Measurements from ENCODE around the gene RAPGEF4. TPM values are rescaled to one million over a fixed set of nuclear protein-coding genes. Genes with fewer than 3 reads are reported as not detected.

RAPGEF4 gene
- total RNA-seq, 1 experiment from 2014 or later, result 2.2 TPM

DNA sequence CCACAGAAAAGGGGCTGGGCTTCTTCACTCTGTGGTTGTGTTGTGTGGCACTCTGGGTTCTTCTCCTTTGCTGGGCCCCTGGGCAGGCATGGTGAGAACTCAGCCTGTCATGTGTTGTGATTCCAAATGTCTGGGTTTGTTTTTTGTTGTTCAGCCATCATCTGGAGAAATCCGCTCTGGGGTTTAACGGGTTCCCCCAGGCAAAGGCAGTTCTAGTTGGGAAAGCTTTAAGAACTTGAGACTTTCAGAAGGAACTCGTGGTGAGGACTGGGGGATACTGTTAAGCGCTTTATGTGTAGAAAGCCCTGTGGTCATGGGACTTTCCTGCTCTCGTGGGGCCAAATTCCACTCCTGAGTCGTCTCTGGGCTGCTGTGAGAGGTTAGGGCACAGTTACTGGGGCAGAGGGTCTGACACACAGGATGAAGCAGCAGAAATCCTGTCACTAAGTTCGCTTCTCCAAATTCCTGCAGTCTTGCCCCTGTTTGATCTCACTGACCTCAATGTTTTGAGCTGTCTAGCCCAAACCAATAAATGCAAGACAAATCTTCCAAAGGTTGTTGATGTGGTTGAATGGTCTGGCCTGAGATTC lies 87.7 kb downstream of the RAPGEF4 start:
- CTCF ChIA-PET, result interaction anchor here (1.4 kb wide), 1 partner anchor 10 kb away, joined by 4 read pairs; no protein-coding TSS in a partner anchor

DNA sequence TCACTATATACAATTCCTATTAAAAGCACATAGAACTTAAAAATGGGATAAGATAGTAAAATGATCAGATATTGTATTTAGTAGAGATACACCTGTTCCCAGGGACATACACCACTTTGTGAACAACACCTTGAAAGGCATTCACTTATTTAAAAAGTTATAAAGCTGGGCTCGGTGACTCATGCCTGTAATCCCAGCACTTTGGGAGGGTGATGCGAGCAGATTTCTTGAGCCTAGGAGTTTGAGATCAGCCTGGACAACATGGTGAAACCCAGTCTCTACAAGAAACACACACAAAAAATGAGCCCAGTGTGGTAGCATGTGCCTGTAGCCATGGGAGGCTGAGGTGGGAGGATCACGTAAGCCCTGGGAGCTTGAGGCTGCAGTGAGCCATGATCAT lies 90.9 kb downstream of the RAPGEF4 start:
- Mint-ChIP-seq H3K4me1 (no peaks in the 10 kb centered on the region), H3K4me3 (no peak overlapping the region), H3K27ac (no peak overlapping the region), H3K36me3 (no peaks in the 10 kb centered on the region), H3K9me3 (no peaks in the 10 kb centered on the region), H3K27me3 (ENCODE audit: low read depth) (no peaks in the 10 kb centered on the region; the same call in 1 of the 2 replicates)
- TF ChIP-seq SP1 (CRISPR knock-in tag; conservative IDR thresholded peaks at IDR 0.05) (no peak), ZNF416 (CRISPR knock-in tag; IDR thresholded peaks at IDR 0.05) (no peak)
- no peak for DNase-seq (ENCODE audit: low spot score)
- ChIA-PET CTCF (no interaction called here), POLR2A (no interaction called here)
- ATAC-seq, result no peak

More for the DNA sequence above, 87.7 kb downstream of the RAPGEF4 start:
- POLR2A ChIA-PET, result no interaction called here
- DNase-seq (ENCODE audit: low spot score), result no peak
- H3K9me3 Mint-ChIP-seq, result no peaks in the 10 kb centered on the region
- H3K27ac Mint-ChIP-seq, result no peak overlapping the region
- H3K4me1 Mint-ChIP-seq, result no peaks in the 10 kb centered on the region
- H3K27me3 Mint-ChIP-seq (ENCODE audit: low read depth), result no peaks in the 10 kb centered on the region; the same call in 1 of the 2 replicates
- H3K36me3 Mint-ChIP-seq, result no peaks in the 10 kb centered on the region
- no peak for TF ChIP-seq ZNF396 (CRISPR knock-in tag; IDR thresholded peaks at IDR 0.05; ENCODE audit: borderline replicate concordance)
- TF ChIP-seq TEAD1 (CRISPR knock-in tag; IDR thresholded peaks at IDR 0.05), result no peak
- TF ChIP-seq ZBTB21 (CRISPR knock-in tag; IDR thresholded peaks at IDR 0.05; ENCODE audit: borderline replicate concordance), result no peak
- TF ChIP-seq, protein P1, sequence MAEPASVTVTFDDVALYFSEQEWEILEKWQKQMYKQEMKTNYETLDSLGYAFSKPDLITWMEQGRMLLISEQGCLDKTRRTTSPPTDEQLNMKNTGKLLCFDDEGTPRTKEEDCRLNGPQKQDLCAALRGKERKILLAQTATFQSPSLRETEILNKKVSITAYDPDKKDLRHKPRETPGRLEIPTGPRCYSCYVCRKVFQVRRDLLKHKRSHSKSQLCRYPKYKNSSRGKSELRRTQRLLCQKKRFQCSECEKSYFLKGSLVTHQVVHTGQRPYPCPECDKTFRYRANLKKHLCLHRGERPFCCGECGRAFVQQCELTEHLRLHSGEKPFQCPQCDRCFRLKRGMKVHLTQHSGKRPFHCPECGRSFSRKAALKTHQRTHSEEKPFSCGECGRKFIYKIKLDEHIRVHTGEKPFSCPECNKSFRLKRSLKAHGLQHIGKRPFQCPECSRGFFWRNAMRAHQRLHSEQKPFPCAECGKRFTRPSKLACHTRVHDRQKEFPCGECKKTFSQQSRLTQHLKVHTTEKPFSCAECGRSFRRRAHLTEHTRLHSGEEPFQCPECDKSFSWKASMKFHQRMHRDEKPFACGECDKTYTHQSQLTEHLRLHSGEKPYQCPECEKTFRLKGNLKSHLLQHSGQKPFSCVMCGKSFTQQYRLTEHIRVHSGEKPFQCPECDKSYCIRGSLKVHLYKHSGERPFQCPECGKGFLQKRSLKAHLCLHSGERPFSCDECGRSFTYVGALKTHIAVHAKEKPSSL (CRISPR knock-in tag; conservative IDR thresholded peaks at IDR 0.05), result no peak
- TF ChIP-seq KAT7 (CRISPR knock-in tag; IDR thresholded peaks at IDR 0.05; ENCODE audit: borderline replicate concordance), result no peak
- TF ChIP-seq CREM (CRISPR knock-in tag; IDR thresholded peaks at IDR 0.05), result no peak
- TF ChIP-seq, protein P2, sequence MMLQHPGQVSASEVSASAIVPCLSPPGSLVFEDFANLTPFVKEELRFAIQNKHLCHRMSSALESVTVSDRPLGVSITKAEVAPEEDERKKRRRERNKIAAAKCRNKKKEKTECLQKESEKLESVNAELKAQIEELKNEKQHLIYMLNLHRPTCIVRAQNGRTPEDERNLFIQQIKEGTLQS (CRISPR knock-in tag; conservative IDR thresholded peaks at IDR 0.05), result no peak
- TF ChIP-seq, protein P3, sequence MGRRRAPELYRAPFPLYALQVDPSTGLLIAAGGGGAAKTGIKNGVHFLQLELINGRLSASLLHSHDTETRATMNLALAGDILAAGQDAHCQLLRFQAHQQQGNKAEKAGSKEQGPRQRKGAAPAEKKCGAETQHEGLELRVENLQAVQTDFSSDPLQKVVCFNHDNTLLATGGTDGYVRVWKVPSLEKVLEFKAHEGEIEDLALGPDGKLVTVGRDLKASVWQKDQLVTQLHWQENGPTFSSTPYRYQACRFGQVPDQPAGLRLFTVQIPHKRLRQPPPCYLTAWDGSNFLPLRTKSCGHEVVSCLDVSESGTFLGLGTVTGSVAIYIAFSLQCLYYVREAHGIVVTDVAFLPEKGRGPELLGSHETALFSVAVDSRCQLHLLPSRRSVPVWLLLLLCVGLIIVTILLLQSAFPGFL (CRISPR knock-in tag; IDR thresholded peaks at IDR 0.05; ENCODE audit: borderline replicate concordance), result no peak
- no peak for TF ChIP-seq ZNF671 (CRISPR knock-in tag; IDR thresholded peaks at IDR 0.05)
- no peak for TF ChIP-seq NR2C2 (CRISPR knock-in tag; IDR thresholded peaks at IDR 0.05)
- TF ChIP-seq RORB (CRISPR knock-in tag; IDR thresholded peaks at IDR 0.05), result no peak
- no peak for TF ChIP-seq FOXP1 (CRISPR knock-in tag; IDR thresholded peaks at IDR 0.05; ENCODE audit: borderline replicate concordance)
- TF ChIP-seq, protein P4, sequence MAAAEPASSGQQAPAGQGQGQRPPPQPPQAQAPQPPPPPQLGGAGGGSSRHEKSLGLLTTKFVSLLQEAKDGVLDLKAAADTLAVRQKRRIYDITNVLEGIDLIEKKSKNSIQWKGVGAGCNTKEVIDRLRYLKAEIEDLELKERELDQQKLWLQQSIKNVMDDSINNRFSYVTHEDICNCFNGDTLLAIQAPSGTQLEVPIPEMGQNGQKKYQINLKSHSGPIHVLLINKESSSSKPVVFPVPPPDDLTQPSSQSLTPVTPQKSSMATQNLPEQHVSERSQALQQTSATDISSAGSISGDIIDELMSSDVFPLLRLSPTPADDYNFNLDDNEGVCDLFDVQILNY (CRISPR knock-in tag; IDR thresholded peaks at IDR 0.05), result no peak
- TF ChIP-seq, protein P5, sequence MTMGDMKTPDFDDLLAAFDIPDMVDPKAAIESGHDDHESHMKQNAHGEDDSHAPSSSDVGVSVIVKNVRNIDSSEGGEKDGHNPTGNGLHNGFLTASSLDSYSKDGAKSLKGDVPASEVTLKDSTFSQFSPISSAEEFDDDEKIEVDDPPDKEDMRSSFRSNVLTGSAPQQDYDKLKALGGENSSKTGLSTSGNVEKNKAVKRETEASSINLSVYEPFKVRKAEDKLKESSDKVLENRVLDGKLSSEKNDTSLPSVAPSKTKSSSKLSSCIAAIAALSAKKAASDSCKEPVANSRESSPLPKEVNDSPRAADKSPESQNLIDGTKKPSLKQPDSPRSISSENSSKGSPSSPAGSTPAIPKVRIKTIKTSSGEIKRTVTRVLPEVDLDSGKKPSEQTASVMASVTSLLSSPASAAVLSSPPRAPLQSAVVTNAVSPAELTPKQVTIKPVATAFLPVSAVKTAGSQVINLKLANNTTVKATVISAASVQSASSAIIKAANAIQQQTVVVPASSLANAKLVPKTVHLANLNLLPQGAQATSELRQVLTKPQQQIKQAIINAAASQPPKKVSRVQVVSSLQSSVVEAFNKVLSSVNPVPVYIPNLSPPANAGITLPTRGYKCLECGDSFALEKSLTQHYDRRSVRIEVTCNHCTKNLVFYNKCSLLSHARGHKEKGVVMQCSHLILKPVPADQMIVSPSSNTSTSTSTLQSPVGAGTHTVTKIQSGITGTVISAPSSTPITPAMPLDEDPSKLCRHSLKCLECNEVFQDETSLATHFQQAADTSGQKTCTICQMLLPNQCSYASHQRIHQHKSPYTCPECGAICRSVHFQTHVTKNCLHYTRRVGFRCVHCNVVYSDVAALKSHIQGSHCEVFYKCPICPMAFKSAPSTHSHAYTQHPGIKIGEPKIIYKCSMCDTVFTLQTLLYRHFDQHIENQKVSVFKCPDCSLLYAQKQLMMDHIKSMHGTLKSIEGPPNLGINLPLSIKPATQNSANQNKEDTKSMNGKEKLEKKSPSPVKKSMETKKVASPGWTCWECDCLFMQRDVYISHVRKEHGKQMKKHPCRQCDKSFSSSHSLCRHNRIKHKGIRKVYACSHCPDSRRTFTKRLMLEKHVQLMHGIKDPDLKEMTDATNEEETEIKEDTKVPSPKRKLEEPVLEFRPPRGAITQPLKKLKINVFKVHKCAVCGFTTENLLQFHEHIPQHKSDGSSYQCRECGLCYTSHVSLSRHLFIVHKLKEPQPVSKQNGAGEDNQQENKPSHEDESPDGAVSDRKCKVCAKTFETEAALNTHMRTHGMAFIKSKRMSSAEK (CRISPR knock-in tag; IDR thresholded peaks at IDR 0.05; ENCODE audit: borderline replicate concordance), result no peak
- TF ChIP-seq NFE2L1 (CRISPR knock-in tag; IDR thresholded peaks at IDR 0.05), result no peak
- TF ChIP-seq, protein P6, sequence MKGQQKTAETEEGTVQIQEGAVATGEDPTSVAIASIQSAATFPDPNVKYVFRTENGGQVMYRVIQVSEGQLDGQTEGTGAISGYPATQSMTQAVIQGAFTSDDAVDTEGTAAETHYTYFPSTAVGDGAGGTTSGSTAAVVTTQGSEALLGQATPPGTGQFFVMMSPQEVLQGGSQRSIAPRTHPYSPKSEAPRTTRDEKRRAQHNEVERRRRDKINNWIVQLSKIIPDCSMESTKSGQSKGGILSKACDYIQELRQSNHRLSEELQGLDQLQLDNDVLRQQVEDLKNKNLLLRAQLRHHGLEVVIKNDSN (CRISPR knock-in tag; IDR thresholded peaks at IDR 0.05), result no peak
- no peak for ATAC-seq
- H3K4me3 Mint-ChIP-seq, result no peak overlapping the region
